ENCODE data around the gene SPEG. TPM values are rescaled to one million over a fixed set of nuclear protein-coding genes. Genes with fewer than 3 reads are reported as not detected.
A peak's percentile ranks its signal among the peaks of the same experiment; 100 is the strongest.

Gene SPEG
- total RNA-seq, 6 donors from 2014 or later: 2.3 to 8.9 (median 4.9) TPM

DNA sequence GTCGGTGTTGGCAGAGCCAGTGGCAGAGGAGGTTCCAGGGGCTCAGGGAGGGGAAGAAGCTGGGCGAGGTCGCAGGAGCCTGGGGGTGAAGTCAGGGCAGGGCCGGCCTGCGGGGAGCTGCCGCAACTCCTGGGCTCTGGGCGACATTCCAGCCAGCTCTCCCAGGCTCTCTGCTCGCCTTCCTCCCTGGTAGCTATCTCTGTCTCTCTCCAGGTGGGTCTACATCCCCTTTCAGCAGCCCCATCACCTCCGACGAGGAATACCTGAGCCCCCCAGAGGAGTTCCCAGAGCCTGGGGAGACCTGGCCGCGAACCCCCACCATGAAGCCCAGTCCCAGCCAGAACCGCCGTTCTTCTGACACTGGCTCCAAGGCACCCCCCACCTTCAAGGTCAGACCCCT lies 27.0 kb downstream of the SPEG start:
- no peak overlapping the region for H3K27ac ChIP-seq
- H3K4me3 ChIP-seq: no peak overlapping the region
- 76 to 87% methylated on average over 8 to 10 of the region's 14 CpGs for WGBS, 2 donors
- no peaks in the 10 kb centered on the region for H3K36me3 ChIP-seq
- peaks cover 0 to 3% (median 0%) of the 10 kb centered on the region in 4 donors for H3K27me3 ChIP-seq
- no peak for ATAC-seq (ENCODE audit: low FRiP score in 2 of 2)
- peak in 1 of 2 donors; percentile 46 for DNase-seq
- H3K4me1 ChIP-seq: no peaks in the 10 kb centered on the region
- TF ChIP-seq, protein P1, sequence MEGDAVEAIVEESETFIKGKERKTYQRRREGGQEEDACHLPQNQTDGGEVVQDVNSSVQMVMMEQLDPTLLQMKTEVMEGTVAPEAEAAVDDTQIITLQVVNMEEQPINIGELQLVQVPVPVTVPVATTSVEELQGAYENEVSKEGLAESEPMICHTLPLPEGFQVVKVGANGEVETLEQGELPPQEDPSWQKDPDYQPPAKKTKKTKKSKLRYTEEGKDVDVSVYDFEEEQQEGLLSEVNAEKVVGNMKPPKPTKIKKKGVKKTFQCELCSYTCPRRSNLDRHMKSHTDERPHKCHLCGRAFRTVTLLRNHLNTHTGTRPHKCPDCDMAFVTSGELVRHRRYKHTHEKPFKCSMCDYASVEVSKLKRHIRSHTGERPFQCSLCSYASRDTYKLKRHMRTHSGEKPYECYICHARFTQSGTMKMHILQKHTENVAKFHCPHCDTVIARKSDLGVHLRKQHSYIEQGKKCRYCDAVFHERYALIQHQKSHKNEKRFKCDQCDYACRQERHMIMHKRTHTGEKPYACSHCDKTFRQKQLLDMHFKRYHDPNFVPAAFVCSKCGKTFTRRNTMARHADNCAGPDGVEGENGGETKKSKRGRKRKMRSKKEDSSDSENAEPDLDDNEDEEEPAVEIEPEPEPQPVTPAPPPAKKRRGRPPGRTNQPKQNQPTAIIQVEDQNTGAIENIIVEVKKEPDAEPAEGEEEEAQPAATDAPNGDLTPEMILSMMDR (IDR thresholded peaks at IDR 0.05): no peak
- TF ChIP-seq POLR2AphosphoS5 (IDR thresholded peaks at IDR 0.05): no peak
- TF ChIP-seq EP300 (IDR thresholded peaks at IDR 0.05): no peak
- no peak for TF ChIP-seq POLR2A (IDR thresholded peaks at IDR 0.05)
- H3K9me3 ChIP-seq: no peaks in the 10 kb centered on the region

GRCh38 chr2:219462349-219462748 lies 27.7 kb downstream of the SPEG start:
- TF ChIP-seq POLR2A (IDR thresholded peaks at IDR 0.05) (no peak), POLR2AphosphoS5 (IDR thresholded peaks at IDR 0.05) (no peak), EP300 (IDR thresholded peaks at IDR 0.05) (no peak)
- TF ChIP-seq, protein P1 (IDR thresholded peaks at IDR 0.05): no peak
- ATAC-seq (ENCODE audit: low FRiP score in 2 of 2) (no peak), DNase-seq (no peak)
- Histone ChIP-seq H3K9me3 (no peaks in the 10 kb centered on the region), H3K36me3 (no peaks in the 10 kb centered on the region), H3K27ac (no peak overlapping the region), H3K4me3 (no peak overlapping the region), H3K4me1 (no peaks in the 10 kb centered on the region), H3K27me3 (peaks cover 0 to 3% (median 0%) of the 10 kb centered on the region in 4 donors)
- WGBS, 2 donors: 91 to 92% methylated on average over 4 to 9 of the region's 9 CpGs

DNA sequence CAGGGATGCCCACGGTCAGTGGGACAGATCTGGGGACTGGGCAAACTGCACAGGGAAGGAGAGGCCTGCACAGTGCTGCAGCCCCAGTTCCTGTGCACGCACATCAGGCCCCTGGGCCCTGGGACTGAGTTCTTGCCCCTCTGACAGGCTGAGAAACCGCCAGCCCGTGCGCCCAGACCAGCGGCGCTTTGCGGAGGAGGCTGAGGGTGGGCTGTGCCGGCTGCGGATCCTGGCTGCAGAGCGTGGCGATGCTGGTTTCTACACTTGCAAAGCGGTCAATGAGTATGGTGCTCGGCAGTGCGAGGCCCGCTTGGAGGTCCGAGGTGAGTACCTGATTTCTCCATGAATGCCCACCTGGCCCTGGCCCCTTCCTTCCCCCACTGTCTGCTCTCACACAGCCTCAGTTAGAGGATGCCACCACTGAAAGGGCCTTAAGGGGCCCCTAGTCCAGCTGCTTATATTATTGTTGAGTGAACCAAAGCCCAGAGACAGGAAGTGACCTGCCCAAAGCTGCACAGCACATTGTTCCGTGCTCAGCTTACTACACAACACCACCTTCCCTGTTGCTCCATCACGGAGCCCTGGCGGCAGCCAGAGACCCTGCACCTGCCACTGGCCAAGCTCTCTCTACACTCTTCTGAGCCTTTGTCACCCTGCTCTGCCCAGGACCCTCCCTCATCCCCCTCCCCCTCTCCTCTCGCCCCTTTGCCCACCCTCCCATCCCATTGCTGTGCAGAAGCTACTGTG lies 29.8 kb downstream of the SPEG start:
- WGBS, 2 donors: 81 to 90% methylated on average over 7 to 20 of the region's 21 CpGs
- Histone ChIP-seq H3K36me3 (no peaks in the 10 kb centered on the region), H3K4me1 (no peaks in the 10 kb centered on the region), H3K9me3 (no peaks in the 10 kb centered on the region), H3K27ac (no peak overlapping the region), H3K4me3 (no peak overlapping the region), H3K27me3 (peaks cover 0 to 3% (median 0%) of the 10 kb centered on the region in 4 donors)
- TF ChIP-seq, protein P1 (IDR thresholded peaks at IDR 0.05): no peak
- no peak for TF ChIP-seq EP300 (IDR thresholded peaks at IDR 0.05)
- TF ChIP-seq POLR2A (IDR thresholded peaks at IDR 0.05): no peak
- no peak for TF ChIP-seq POLR2AphosphoS5 (IDR thresholded peaks at IDR 0.05)
- DNase-seq (peak in 1 of 2 donors; percentile 61), ATAC-seq (ENCODE audit: low FRiP score in 2 of 2) (no peak)

GRCh38 chr2:219465659-219466561 lies 31.3 kb downstream of the SPEG start:
- H3K4me1 ChIP-seq: no peaks in the 10 kb centered on the region
- TF ChIP-seq POLR2A (IDR thresholded peaks at IDR 0.05) (no peak), EP300 (IDR thresholded peaks at IDR 0.05) (no peak), POLR2AphosphoS5 (IDR thresholded peaks at IDR 0.05) (no peak)
- TF ChIP-seq, protein P1 (IDR thresholded peaks at IDR 0.05): no peak
- H3K27ac ChIP-seq: no peak overlapping the region
- no peaks in the 10 kb centered on the region for H3K9me3 ChIP-seq
- WGBS, 2 donors: 85 to 90% methylated on average over 41 to 47 of the region's 47 CpGs
- no peaks in the 10 kb centered on the region for H3K36me3 ChIP-seq
- H3K27me3 ChIP-seq: no peaks in the 10 kb centered on the region
- DNase-seq: peak in 1 of 2 donors; percentile 74
- ATAC-seq (ENCODE audit: low FRiP score in 2 of 2): no peak
- H3K4me3 ChIP-seq: no peak overlapping the region

All from upper lobe of left lung (tissue), 6 donors.